DMS153 (cell line): ENCODE results near the gene ST6GALNAC3.
"Not testable (repeated sequence)": the region's sequence is repeated elsewhere in the genome, so short reads cannot be mapped to it uniquely, and the experiment has no call there.

Experiments
- DNase-seq: peaks from one replicate; lab custom pipeline; 2025; lab: John Stamatoyannopoulos, UW

ST6GALNAC3 gene

DNA sequence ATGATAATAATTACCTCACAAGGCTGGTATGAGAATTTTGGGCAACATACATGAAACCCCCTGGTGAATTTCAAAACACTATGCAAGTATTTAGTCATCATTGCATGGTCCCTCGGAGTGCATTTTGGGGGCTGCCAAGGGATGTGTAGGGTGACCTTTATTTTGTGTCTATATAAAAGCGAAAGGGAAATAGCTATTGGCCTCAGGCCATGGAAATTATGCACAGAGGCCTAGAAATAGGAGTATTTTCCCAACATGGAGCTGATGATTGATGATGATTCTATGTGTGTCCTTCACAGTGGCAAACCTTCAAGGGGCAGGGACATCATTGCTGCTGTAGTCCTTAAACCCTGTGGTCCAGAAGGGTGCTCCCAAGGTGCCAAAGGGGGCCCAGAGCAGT, 265.5 kb downstream of the ST6GALNAC3 start:
- DNase-seq: no peak

DNA sequence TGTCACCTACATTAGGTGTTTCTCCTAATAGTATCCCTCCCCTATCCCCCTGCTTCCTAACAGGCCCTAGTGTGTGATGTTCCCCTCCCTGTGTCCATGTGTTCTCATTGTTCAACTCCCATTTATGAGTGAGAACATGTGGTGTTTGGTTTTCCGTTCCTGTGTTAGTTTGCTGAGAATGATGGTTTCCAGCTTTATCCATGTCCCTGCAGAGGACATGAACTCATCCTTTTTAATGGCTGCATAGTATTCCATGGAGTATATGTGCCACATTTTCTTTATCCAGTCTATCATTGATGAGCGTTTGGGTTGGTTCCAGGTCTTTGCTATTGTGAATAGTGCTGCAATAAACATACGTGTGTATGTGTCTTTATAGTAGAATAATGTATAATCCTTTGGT, 267.3 kb downstream of the ST6GALNAC3 start:
- not testable (repeated sequence) for DNase-seq

DNA sequence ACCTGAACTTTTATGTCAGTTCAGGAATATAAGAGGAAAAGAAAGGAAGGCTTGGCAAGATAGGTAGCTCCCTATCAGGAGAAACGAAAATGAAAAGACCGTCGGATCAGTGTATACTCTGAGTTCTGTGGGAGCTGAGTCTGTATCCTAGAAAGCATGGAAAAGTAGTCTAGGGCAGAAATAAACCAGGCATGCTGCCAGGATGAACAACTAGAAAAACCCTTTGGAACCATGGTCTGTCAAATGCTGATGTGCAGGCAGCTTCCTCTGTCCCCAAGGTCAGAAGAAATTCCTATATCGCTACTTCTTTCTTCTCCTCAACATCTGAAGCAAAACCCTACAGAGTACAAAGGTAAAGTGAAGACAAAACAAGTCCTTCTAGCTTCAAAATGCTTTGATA, 268.8 kb downstream of the ST6GALNAC3 start:
- DNase-seq: no peak

DNA sequence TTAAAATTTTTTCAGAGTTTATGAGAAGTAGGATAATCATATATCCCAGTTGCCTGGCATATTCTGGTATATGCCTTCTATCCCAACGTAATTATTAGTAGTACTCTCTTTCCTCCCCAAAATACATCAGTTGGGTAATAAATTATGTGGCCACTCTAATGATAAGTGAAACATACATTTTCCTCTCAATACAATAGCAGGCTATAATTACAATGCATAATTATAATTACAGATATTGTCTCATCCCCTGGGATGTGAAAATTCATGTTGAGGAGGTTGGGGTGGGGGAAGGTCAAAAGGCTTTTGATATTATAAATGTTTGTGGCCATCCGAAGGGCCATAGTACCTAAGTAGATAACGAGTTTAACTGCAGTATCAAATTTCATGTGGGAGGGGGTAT, 277.1 kb downstream of the ST6GALNAC3 start:
- DNase-seq: no peak

DNA sequence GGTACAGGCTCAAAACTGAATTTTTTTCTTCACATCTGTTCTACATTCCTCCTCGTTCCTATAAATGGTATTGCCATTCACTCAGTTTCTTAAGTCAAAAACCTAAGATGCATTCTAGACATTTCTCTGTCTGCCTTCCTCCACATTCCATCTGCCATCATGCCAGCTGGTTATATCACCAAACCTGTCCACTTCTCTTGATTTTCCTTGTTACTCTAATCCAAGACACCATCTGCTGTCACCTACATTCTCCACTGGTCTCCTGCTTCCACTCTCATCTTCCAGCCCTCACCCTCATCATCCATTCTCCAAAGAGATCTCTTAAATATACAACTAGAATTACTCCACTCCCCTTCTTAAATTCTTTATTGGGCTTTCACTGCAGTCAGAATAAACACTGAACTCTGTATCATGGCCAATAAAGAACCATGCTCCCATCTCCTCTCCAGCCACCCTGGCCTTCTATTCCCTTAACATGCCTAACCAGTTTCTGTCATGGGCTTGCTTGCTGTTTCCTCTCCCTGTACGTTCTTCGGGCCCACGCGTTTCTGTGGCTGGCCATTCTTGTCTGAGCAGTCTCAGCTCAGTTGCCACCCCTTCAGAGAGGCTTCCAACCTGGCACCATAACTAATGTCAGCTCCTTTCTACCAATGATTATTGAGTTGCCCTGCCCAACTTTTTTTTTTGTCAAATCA, 278.3 kb downstream of the ST6GALNAC3 start:
- DNase-seq: no peak

DNA sequence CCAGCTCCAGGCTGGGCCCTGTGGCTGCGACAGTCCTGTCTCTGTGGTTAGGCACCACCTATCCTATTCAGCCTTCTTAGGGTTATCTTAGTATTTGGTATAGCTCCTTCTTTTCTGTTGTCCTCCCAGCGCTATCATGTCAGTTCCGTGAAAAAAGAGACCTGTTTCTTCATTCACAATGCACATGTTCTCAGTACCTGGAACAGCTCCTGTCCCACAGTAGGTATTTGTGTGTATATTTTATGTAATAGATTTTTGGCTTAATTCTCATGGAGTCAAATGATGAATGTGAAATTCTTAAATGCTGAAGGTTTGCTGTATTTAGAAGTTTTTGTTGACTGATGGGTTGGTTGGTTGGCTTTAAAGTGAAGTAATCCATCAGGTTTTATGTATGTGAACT, 279.7 kb downstream of the ST6GALNAC3 start:
- DNase-seq: no peak

DNA sequence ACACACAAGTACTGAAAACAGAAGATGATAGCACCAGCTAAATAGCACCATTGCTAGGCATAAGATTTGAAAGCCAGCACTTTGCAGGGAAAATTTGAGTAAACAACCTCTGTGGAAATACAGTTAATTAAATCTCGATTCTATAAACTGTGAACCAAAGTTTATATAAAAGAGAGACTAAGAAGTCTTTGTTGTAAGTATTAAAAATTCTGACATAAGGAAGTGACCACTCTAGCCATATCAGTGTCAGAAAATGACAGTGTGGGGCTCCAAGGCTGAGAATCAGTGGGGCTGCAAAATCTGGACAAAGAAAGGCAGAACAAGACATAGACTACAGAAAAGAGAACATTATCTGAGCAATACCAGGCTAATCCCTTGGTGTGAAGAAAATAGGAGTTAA, 292.2 kb downstream of the ST6GALNAC3 start:
- no peak for DNase-seq

DNA sequence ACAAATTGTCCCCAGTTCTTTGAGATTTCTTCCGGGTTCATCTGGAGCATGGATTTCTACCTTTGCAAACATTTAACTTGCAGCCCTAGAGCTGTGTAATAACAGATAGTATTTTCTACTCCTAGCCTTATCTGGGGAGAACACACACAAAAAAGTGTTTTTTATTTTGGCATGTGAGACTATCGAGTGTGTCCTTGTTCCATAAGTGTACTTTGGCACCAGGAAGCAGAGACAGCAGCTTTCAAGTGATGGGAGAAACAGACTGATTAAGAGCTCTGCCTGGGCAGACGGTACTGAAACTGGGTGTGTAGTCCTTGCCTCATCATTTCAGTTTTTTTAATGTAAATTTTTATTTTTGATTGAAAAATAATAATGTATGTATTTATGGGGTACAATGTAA, 297.4 kb downstream of the ST6GALNAC3 start:
- peak; percentile 55 for DNase-seq

DNA sequence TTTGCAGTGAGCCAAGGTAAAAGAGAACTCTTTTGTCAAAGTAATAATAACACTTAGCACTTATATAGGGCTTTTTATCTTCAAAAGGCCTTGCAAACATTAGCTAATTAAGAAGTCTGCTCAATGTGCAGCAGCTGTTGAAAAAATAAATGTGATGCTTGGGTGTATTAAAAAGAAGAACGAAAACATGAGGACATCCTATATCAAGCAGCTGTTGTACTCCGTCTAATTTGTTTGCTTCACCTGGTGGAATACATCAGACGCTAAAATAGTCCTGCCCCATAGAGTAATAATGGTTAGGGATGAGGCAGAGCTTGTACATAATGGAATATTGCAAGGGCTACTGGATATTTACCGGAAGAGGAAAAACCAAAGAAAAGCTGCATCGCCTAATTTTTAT, 299.5 kb downstream of the ST6GALNAC3 start:
- DNase-seq: peak; percentile 79

DNA sequence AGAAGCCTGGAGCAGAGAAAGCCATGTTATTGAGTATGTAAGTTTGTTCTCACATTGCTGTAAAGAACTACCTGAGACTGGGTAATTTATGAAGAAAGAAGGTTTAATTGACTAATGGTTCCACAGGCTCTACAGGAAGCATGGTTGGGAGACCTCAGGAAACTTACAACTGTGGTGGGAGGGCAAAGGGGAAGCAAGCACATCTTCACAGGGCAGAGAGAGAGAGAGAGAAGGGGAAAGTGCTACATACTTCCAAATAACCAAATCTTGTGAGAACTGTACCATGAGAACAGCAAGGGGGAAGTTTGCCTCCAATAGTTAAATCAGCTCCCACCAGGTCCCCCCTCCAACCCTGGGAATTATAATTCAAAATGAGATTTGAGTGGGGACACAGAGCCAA, 302.7 kb downstream of the ST6GALNAC3 start:
- no peak for DNase-seq

DNA sequence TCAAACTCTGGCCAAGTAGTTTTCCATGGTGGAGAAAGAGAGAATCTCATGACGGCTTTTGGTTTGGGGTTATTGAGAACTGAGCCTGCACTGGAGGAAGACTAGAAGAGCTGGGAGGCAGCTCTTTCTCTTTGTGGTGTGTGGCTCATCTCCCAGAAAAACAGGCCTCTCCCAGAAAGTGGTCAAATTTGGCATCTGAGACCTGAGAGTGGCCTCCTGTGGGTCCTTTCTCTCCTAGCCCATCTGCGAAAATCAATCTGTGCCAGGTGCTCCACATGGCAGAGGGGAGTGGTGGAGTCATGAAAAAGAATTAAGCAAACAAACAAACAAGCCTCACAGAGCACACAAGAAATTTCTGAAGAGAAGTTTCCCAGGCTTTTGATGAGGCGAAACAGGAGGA, 305.0 kb downstream of the ST6GALNAC3 start:
- no peak for DNase-seq

DNA sequence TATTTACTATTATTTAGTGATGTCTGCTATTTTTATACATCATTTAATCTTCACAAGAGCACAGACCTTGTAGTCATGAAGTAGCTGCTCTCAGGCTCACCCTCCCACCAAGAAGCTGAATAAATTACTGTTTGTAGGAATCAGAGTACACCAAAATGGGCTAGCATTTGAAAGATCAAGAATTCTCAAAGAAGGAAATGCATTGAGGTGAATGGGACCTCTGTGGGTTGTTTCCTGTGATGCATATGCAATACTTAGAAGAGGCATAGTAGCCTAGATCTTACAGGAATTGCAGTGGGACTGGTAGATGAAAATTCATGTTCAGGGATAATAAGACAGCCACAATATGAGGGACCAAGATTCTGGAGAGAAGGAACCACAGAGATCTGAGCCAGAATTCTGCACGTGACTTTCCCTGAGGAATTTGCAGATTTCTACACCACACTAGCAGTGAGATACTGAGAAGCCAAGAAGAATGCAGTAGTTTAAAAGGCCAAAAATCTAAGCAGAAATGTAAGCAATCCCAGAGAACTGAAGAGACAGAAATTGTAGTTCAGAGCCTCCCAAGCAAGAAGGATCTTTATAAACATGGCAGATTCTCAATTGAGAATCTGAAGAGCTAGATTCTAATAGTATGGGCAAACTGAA, 307.0 kb downstream of the ST6GALNAC3 start:
- no peak for DNase-seq

DNA sequence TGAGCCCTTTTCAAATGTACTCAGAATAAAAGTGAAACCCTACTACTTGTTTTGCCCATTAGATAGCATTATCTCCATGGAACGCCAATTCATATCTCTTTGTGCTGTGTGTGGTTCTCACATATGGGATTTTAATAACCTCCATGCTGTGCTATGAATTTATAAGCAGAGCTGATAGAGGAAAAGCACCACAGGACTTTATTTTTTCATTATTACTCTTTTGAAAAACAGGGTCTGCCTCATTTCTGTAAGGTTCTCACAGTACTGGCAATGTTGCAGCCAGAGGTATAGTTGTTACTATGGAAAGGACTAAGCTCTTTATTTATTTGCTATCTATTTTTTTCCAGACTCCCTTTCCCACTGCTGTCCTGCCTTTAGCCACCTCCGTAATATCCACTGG, 313.7 kb downstream of the ST6GALNAC3 start:
- no peak for DNase-seq

DNA sequence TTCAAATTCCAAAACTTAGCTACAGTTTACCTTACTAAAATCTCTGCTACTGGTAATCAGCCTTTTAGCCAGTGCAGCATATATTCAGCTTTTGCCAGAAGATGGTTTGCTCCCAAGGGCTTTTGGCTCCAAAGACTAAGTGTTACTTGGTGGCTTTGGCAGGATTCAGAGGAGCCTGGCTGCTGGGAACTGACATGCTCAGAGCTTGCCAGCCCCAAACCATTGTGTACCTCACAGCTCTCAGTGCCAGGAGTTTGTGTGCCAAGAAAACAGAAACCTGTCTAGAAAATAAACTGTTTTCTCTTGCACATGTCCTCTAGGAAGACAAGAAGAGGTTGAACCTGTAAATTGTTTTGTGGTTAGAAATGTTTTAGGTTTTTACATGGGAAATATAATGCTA, 315.9 kb downstream of the ST6GALNAC3 start:
- no peak for DNase-seq

DNA sequence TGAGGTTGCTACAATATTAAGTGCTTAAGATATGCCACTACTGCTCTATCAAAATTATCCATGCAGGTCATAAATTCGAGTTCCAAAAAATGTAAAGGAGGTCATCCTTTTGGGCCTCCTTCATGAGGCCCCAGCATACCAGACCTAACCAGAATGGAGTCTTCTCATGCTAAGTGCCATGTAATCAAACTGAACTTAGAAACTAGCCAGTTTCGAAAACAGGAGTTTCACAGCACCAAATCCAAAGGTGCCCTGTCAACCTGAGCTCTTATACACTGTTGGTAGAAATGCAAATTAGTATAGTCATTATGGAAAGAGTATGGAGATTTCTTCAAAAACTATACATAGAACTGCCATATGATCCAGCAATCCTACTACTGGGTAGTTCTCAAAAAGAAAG, 320.5 kb downstream of the ST6GALNAC3 start:
- no peak for DNase-seq

DNA sequence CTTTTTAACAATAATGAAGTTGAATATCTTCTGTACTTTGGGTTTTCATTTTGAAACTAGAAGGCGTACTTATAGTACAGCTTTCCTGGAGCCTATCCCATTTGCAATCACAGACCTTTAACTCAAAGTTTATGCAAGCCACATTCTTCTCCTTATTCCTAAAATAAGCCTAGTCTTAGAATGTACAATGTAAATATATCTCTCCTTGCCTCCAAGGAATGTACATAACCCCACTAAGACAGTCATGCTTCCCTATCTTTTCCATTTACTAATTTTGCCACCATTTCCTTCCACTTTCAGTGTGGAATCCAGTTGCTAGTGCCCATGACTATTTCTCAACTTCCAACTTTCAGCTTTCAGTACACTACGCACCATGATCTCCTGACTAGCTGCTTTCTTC, 327.6 kb downstream of the ST6GALNAC3 start:
- DNase-seq: no peak

DNA sequence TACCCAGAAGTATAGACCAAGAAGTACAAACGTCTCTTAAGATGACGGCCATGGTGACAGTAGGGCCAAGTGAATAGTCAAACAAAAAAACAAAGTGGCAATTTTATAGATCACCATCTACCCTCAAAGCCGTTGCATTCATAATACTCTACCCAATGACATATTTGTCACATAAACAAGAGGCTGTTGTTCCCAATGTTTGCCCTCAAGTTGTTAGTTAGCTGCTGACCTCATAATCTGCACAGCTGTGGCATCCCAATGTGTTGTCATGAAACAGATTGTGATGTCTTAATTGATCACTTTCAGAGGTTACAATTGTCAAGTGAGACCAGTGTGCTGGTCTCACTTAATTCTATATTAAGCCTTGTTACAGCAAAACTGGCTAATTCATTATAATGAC, 333.8 kb downstream of the ST6GALNAC3 start:
- DNase-seq: no peak

DNA sequence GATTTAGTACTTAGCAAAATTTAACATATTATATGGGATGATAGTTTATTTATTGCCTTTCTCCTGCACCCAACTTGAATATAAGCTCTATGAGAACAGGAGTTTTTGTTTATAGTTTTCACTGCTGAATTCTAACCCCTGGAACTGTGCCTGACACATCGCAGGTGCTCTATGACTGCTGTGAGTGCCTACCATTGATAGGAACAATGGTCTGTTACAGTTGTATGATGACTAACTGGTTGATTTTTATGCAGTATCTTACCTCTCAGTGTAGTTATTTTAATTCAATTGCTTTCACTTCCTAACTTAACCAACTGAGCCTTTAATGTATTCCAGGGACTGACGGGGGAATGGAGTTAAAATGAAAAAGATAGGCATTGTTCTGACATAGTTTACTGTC, 336.0 kb downstream of the ST6GALNAC3 start:
- no peak for DNase-seq

DNA sequence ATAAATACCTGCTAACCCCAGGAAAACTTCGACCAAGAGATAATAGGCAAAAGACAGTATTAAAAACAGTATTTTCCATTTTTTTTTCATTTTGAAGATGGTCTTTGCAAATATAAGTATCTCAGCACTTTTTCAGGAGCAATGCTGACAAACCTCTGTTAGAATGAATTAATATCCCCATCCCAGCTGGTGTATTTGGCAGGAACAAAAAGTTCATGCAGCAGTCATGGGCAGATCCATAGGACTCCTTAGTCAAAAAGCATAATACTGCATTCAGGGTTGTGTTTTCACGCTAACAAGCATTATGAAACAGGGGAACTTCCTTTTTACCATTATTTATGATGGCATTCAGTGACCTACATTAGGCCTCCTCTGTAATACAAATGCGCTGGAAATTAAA, 344.0 kb downstream of the ST6GALNAC3 start:
- DNase-seq: no peak

DNA sequence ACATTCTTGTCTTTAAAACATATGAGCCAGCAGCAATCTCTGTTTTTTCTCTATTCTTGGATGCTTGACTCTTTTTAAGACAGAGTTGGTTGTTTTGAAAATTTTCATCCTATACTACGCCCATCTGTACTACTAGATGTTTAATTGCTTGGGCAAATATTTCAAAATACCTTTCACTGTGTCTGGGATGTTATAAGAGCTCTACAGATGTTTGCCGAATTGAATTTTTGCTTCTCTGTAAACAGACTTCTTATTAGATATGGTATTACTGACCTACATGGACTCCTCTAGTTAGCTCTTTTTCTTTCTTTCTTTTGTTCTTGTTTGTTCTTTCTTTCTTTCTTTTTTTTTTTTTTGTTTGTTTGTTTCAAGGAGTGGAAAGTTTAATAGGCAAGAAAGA, 345.1 kb downstream of the ST6GALNAC3 start:
- DNase-seq: no peak

DNA sequence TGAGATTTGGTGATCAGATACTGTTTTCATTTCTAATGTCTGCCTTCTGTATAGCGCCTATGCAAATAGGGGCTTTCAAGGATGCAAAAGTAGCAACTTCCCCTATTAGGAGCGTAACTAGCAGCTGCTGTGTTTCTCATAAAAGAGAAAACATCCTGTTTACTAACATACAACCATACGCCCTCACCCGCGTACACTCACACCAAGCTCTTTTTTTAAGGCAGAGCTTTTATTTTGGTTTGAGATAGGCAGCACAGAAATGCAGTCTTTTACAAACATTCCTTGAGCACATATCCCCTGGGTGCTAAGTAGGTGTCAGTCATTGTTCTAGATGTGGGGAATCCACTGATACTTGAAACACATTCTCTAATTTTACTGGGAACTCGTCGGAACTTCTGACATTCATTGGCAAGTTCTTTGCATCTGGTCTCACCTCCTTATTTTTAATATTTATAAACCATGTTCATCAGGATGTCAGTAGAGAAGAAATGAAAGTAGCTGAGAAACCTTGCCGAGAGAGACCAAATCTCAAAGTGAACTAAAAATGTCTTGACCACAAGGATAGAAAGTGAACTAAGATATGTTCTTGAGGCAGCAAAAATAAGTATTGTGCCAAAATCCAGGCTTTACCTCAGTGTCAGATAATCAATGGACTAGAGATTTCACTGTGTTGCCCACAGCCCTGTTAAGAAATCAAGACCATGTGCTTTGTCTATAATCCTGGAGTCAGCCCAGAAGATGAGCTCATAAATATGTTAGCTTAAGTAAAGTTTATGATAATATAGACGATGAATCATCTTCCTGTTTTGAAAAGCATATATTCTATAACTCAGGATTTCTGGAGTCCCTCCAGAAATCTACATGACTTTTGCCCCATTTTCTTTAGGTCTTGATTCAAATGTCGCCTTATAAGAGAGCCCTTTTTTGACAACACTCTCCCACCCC, 350.9 kb downstream of the ST6GALNAC3 start:
- no peak for DNase-seq

DNA sequence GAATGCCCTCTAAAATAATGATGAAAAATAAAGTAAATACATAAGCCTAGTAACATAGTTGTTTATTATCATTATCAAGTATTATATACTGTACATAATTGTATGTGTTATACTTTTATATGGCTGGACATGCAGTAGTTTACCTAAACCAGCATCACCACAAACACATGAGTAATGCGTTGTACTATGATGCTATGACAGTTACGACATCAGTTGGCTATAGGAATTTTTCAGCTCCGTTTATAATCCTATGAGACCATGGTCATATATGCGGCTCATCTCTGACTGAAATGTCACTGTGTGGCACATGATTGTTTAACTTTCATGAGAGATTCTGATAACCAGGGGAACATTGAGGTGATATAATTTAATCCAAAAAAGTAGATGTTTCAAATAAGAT, 352.1 kb downstream of the ST6GALNAC3 start:
- DNase-seq: no peak

DNA sequence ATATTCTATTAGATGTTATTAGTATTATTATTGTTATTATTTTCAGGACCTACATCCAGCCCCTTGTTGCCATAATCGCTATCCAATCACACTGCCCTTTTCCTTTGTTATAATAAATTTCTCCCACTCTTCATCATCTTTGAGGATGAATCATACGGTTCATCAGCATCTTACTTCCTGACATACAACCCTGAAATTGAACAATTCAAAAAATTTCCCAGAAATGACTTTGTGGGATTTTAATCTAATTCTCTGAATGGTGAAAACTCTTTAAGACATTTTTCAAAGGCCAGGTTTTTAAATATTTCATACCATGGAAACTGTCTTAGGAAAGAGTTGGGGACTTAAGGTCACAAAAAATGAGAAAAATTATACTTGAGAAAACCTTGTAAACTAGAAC, 353.5 kb downstream of the ST6GALNAC3 start:
- DNase-seq: no peak
